Prostate gland (tissue), 2 donors: ENCODE results near the gene LGR4. TPM values are rescaled to one million over a fixed set of nuclear protein-coding genes. Genes with fewer than 3 reads are reported as not detected.
"Not testable (repeated sequence)": the region's sequence is repeated elsewhere in the genome, so short reads cannot be mapped to it uniquely, and the experiment has no call there.

Source experiments
- DNase-seq: peaks from one replicate; pipeline ENCODE4 v3.0.0-alpha.2; 2019; ENCODE audit warnings: low spot score
- H3K27ac ChIP-seq, 2 donors: fragments of 200-600 bp; sonication (generic); 2 replicates each; pipeline ENCODE4 v1.5.1; 2017 to 2019
- H3K27me3 ChIP-seq: fragments of 200-600 bp; sonication (generic); replicated peaks from 2 replicates; pipeline ENCODE4 v1.5.1; 2019; ENCODE audit not compliant: insufficient read depth
- H3K36me3 ChIP-seq, 2 donors: fragments of 200-600 bp; sonication (generic); 1 replicate in 1 of 2; 2 replicates in 1 of 2; pipeline versions ENCODE4 v1.5.1 to v1.8.1; 2017 to 2019
- H3K4me1 ChIP-seq: fragments of 200-600 bp; sonication (generic); replicated peaks from 2 replicates; pipeline ENCODE4 v1.5.1; 2019
- H3K4me3 ChIP-seq, 2 donors: fragments of 200-600 bp; sonication (generic); 2 replicates each; pipeline ENCODE4 v1.5.1; 2017 to 2019
- H3K9me3 ChIP-seq: fragments of 200-600 bp; sonication (generic); 2 replicates; pipeline ENCODE4 v1.5.1; 2017
- POLR2A ChIP-seq: fragments of 450-650 bp; IDR thresholded peaks from one replicate; pipeline ENCODE4 v1.6.1; 2016; ENCODE audit warnings: antibody characterized with exemption, mild to moderate bottlenecking
- POLR2AphosphoS5 ChIP-seq: sonication (generic); formaldehyde crosslinking; IDR thresholded peaks from one replicate; pipeline ENCODE4 v1.6.1; 2017; ENCODE audit warnings: antibody characterized with exemption
- WGBS: methylation state at CpG from one replicate; pipeline ENCODE4 v1.1.5; 2018; 5-methylcytosine and 5-hydroxymethylcytosine counted together
- intact Hi-C: fragments of 100-400 bp; cut with DNase I; formaldehyde crosslinking; loops from one replicate; pipeline ENCODE4 v1.14.2; 2022
- total RNA-seq, 2 donors: library from RNA; depleted of rRNA; stranded (reverse); fragments of >200 nt; gene quantifications; one replicate each; pipeline ENCODE4 v1.1.0, GENCODE V29; 2016
- TF ChIP-seq, protein P1 (sequence below), 4 experiments: fragments of 200-600 bp in 2 of 4; fragments of 450-650 bp in 2 of 4; sonication (generic) in 2 of 4; IDR thresholded peaks; 1 replicate in 3 of 4; 2 replicates in 1 of 4; pipeline ENCODE4 v1.5.1; 2016 to 2019; ENCODE audit warnings: antibody characterized with exemption in 4 of 4, mild to moderate bottlenecking in 2 of 4, moderate library complexity in 2 of 4

Gene LGR4
- total RNA-seq, 2 donors from 2014 or later: 49.2 to 97.2 TPM

DNA sequence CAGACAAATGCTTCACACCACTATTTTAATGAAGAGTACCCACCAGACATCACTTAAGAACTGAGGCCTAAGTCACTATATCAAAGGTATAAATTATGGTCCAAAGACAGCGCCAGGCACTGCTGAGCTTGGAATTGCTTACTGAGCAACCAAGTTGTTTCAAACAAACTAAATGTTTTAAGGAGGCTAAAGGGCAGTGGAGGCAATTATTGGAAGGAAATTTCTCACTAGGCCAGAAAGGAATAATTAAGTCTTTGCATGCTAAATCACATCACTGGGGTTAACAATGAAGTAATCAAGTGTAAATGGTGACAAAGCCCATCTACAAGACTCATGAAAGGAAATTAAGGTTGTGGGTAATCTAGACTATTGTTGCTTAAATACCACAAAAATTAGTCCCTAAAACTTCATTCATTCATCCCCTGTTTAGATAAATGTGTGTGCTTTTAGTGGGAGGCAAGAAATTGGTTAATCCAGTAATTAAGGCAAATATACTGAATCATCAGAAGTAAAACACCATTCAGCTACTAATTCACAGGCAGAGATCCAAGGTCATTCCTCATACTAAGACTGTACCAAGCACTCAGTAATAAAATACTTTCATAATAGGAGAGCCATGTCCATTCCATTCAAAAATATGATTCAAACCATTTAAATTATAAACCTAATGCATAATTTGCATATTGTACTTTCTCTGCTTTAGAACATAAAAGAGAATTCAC, 21.2 kb downstream of the LGR4 start:
- no peak for TF ChIP-seq POLR2A
- TF ChIP-seq, protein P1, sequence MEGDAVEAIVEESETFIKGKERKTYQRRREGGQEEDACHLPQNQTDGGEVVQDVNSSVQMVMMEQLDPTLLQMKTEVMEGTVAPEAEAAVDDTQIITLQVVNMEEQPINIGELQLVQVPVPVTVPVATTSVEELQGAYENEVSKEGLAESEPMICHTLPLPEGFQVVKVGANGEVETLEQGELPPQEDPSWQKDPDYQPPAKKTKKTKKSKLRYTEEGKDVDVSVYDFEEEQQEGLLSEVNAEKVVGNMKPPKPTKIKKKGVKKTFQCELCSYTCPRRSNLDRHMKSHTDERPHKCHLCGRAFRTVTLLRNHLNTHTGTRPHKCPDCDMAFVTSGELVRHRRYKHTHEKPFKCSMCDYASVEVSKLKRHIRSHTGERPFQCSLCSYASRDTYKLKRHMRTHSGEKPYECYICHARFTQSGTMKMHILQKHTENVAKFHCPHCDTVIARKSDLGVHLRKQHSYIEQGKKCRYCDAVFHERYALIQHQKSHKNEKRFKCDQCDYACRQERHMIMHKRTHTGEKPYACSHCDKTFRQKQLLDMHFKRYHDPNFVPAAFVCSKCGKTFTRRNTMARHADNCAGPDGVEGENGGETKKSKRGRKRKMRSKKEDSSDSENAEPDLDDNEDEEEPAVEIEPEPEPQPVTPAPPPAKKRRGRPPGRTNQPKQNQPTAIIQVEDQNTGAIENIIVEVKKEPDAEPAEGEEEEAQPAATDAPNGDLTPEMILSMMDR (IDR thresholded peaks at IDR 0.05): no peak
- TF ChIP-seq POLR2AphosphoS5: no peak
- Histone ChIP-seq H3K9me3 (no peaks in the 10 kb centered on the region), H3K27ac (no peak overlapping the region), H3K27me3 (no peaks in the 10 kb centered on the region), H3K4me3 (no peak overlapping the region), H3K4me1 (no peaks in the 10 kb centered on the region), H3K36me3 (no peaks in the 10 kb centered on the region)
- no peak for DNase-seq
- WGBS: 93% methylated on average over 1 of the region's 1 CpG
- intact Hi-C loops: no loop called here

DNA sequence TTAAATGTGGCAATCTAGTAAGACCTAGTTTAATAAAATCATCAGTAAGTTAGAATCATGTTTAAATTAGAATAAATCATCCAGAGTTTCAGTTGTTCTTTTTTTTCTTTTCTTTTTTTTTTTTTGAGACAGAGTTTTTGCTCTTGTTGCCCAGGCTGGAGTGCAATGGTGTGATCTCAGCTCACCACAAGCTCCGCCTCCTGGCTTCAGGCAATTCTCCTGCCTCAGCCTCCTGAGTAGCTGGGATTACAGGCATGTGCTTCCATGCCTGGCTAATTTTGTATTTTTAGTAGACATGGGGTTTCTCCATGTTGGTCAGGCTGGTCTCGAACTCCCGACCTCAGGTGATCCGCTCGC, 24.4 kb downstream of the LGR4 start:
- H3K27me3 ChIP-seq, H3K9me3 ChIP-seq, H3K27ac ChIP-seq, H3K4me1 ChIP-seq, intact Hi-C loops, H3K4me3 ChIP-seq, H3K36me3 ChIP-seq, DNase-seq: not testable (repeated sequence)
- 96% methylated on average over 5 of the region's 5 CpGs for WGBS

DNA sequence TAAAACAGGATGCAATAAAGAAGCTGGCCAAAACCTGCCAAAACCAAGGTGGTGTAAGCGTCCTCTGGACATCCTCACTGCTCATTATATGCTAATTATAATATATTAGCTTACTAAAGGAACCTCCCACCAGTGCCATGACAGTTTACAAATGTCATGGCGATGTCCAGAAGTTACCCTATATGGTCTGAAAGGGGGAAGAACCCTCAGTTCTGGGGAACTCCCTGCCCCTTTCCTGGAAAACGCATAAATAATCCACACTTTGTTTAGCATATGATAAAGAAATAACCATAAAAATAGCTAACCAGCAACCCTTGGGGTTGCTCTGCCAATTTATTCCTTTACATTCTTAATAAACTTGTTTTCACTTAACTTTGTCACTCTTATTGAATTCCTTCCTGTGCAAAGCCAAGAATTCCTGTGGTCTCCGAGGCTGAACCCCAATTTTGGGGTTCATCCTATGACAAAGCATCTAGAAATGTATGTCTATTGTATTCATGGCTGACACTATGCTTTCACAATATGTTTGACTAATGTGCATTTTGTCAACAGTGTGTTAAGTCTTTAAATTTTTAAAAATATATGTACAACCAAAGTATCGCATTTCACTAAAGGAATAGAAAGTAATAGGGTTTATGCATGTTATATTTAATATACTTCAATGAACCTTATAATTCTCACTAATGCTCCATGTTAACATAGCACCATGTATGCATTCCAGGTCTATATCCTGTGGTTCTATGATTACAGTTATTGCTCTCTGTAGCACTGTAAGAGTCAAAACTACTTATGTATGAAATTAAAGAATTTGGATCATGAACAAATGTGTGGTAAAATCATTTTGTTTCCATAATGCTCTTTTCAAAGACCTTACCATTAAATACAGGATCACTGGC, 25.1 kb downstream of the LGR4 start:
- no peak overlapping the region for H3K27ac ChIP-seq
- no peak for DNase-seq
- H3K4me3 ChIP-seq: no peak overlapping the region
- H3K4me1 ChIP-seq: no peaks in the 10 kb centered on the region
- H3K36me3 ChIP-seq: no peaks in the 10 kb centered on the region
- WGBS: 89% methylated on average over 5 of the region's 5 CpGs
- H3K27me3 ChIP-seq: no peaks in the 10 kb centered on the region
- H3K9me3 ChIP-seq: no peaks in the 10 kb centered on the region
- TF ChIP-seq POLR2AphosphoS5 (no peak), POLR2A (no peak)
- TF ChIP-seq, protein P1 (IDR thresholded peaks at IDR 0.05): no peak
- intact Hi-C loops: no loop called here

DNA sequence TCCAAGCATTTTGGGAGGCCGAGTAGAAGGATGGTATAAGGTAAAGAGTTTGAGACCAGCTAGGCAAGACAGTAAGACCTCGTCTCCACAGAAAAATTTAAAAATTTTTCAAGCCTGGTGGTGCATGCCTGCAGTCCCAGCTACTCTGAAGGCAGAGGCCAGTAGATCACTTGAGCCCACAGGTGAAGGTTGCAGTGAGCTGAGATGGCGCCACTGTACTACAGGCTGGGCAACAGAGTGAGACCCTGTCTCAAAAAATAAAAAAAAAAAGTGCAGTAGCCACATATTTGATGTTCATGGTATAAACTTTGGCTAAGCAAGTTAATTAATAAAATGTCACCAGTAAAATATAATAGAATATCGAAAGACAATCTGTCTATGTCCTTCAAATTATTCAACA, 27.0 kb downstream of the LGR4 start:
- Histone ChIP-seq H3K27me3 (no peaks in the 10 kb centered on the region), H3K36me3 (no peaks in the 10 kb centered on the region), H3K27ac (no peak overlapping the region), H3K9me3 (no peaks in the 10 kb centered on the region), H3K4me1 (no peaks in the 10 kb centered on the region), H3K4me3 (no peak overlapping the region)
- 90% methylated on average over 4 of the region's 4 CpGs for WGBS
- DNase-seq: no peak
- intact Hi-C loops: no loop called here
- TF ChIP-seq POLR2A (no peak), POLR2AphosphoS5 (no peak)
- TF ChIP-seq, protein P1 (IDR thresholded peaks at IDR 0.05): no peak

DNA sequence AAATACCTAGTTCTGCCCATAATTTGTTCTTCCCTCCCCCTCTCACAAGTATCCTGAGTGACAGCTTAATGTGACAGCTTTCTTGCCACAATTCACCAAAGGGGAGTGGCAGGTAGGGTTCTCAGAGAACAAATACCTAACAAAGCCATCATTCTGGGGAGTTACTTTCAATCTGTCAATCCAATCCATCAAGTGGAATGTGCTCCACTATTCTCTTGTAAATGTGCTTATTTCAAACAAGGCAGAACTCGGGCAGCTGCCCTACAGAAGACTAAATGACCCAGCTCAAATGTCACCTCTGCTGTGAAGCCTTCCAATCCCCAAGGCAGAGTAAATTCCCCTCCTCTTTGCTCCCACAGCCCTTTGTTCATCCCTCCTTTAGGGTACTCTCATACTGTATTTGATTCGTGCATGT, 27.8 kb downstream of the LGR4 start:
- Histone ChIP-seq H3K36me3 (no peaks in the 10 kb centered on the region), H3K4me1 (no peaks in the 10 kb centered on the region), H3K9me3 (no peaks in the 10 kb centered on the region), H3K27ac (no peak overlapping the region), H3K4me3 (no peak overlapping the region), H3K27me3 (no peaks in the 10 kb centered on the region)
- DNase-seq: no peak
- WGBS: 62% methylated on average over 2 of the region's 2 CpGs
- intact Hi-C loops: no loop called here
- no peak for TF ChIP-seq POLR2AphosphoS5
- no peak for TF ChIP-seq POLR2A
- TF ChIP-seq, protein P1 (IDR thresholded peaks at IDR 0.05): no peak
